Heart right ventricle (tissue), 16 donors: Measurements from ENCODE around the gene INPP5A. TPM values are rescaled to one million over a fixed set of nuclear protein-coding genes. Genes with fewer than 3 reads are reported as not detected.
"Not testable (repeated sequence)": the region's sequence is repeated elsewhere in the genome, so short reads cannot be mapped to it uniquely, and the experiment has no call there.

Experiments used
- ATAC-seq, 8 donors: fragments of 200-7000 bp; cut with Tn5 transposase; one replicate each; pipeline ENCODE4 v1.9.1; 2020; ENCODE audit warnings: mild to moderate bottlenecking in 8 of 8, moderate library complexity in 8 of 8, moderate number of reproducible peaks in 1 of 8
- DNase-seq, 2 donors: peaks; one replicate each; pipeline ENCODE4 v3.0.0-alpha.2; 2020
- H3K27ac ChIP-seq, 10 donors: fragments of 200-600 bp; sonication (generic) in 2 of 10; one replicate each; pipeline versions ENCODE4 v1.5.0 to v1.8.0; 2020 to 2022; ENCODE audit warnings: mild to moderate bottlenecking in 3 of 10
- H3K27me3 ChIP-seq, 7 donors: fragments of 200-600 bp; one replicate each; pipeline ENCODE4 v1.8.0; 2021 to 2022; ENCODE audit warnings: mild to moderate bottlenecking in 2 of 7
- H3K36me3 ChIP-seq, 9 donors: fragments of 200-600 bp; sonication (generic) in 1 of 9; one replicate each; pipeline versions ENCODE4 v1.5.0 to v1.8.0; 2020 to 2022; ENCODE audit warnings: mild to moderate bottlenecking in 2 of 9
- H3K4me1 ChIP-seq, 9 donors: fragments of 200-600 bp; sonication (generic) in 1 of 9; one replicate each; pipeline versions ENCODE4 v1.5.0 to v1.8.0; 2020 to 2022; ENCODE audit warnings: mild to moderate bottlenecking in 4 of 9
- H3K4me3 ChIP-seq, 10 donors: fragments of 200-600 bp; sonication (generic) in 2 of 10; one replicate each; pipeline versions ENCODE4 v1.5.0 to v1.8.0; 2020 to 2022; ENCODE audit warnings: mild to moderate bottlenecking in 7 of 10, moderate library complexity in 2 of 10
- H3K9me3 ChIP-seq, 11 donors: fragments of 200-600 bp in 10 of 11; sonication (generic) in 2 of 11; one replicate each; pipeline versions ENCODE4 v1.5.0 to v1.8.0; 2013 to 2022; ENCODE audit warnings: mild to moderate bottlenecking in 2 of 11, control low read depth in 1 of 11, moderate library complexity in 1 of 11
- WGBS, 2 donors: extraction: QIAGEN DNeasy Blood & Tissue Kit; methylation state at CpG; one replicate each; pipeline ENCODE4 v1.1.7; 2013; ENCODE audit warnings: inconsistent platforms in 1 of 2; 5-methylcytosine and 5-hydroxymethylcytosine counted together
- intact Hi-C, 10 donors: fragments of 100-400 bp; cut with DNase I; formaldehyde crosslinking; loops; one replicate each; pipeline versions ENCODE4 v1.11.1 to v1.14.2; 2022
- polyA plus RNA-seq, 2 donors: library from polyadenylated mRNA; stranded (reverse); fragments of 200-250 nt; gene quantifications; one replicate each; pipeline ENCODE4 v1.2.3, GENCODE V29; 2013
- total RNA-seq, 10 donors: library from RNA; stranded (reverse); fragmentation: NEBNext Ultra II Directional in 3 of 10; extraction: Animal tissue kit (Norgen Biotek cat#: 25700) in 3 of 10; gene quantifications; one replicate each; pipeline versions ENCODE4 v1.2.1 to v1.2.4, GENCODE V29; 2021 to 2023
- TF ChIP-seq, protein P1 (sequence below), 9 donors: fragments of 200-600 bp; sonication (generic) in 2 of 9; IDR thresholded peaks; one replicate each; pipeline versions ENCODE4 v1.5.0 to v1.8.0; 2021 to 2022; ENCODE audit warnings: antibody characterized with exemption in 9 of 9, mild to moderate bottlenecking in 5 of 9, moderate library complexity in 1 of 9
- donor health status: Arrhythmogenic right ventricular cardiomyopathy.
- donor health status: ischemic (EF 13 %, LVEDD 7.1; RV severe dilation, severe dysfunction).
- donor health status: healthy with polysubstance abuse.
- donor health status: DM: no; HTN: yes; CAD: no.
- donor health status: DM: no; HTN: no; CAD: no.
- donor health status: ischemic (EF 25% LVEDD 6.9; RV normal size, moderate dysfunction).
- donor health status: ischemic (EF 25% LVEDD 5.7; RV mildly dilated, moderate dysfunction).
- donor health status: healthy.
- donor health status: DM: yes; HTN: yes; CAD: no.
- donor health status: Ischemic cardiomyopathy.
- donor health status: ischemic (EF 35%, LVEDD 5.7; RV mildly dilated, moderate dysfunction).
- donor health status: nonischemic (EF 11% LVEDD 7.7; RV severe dilation, severe dysfunction).
- donor health status: DM: yes; HTN: yes; CAD: no.
- donor health status: PGD.
- donor health status: ischemic (EF 29% LVEDD 5.4; RV normal size, mild dysfunction).
- donor health status: nonischemic (EF 23%, LVEDD 6.1; RV moderate dilation, normal function).

INPP5A gene
- total and polyA plus RNA-seq, 12 donors: 30.4 to 122 (median 106) TPM

DNA sequence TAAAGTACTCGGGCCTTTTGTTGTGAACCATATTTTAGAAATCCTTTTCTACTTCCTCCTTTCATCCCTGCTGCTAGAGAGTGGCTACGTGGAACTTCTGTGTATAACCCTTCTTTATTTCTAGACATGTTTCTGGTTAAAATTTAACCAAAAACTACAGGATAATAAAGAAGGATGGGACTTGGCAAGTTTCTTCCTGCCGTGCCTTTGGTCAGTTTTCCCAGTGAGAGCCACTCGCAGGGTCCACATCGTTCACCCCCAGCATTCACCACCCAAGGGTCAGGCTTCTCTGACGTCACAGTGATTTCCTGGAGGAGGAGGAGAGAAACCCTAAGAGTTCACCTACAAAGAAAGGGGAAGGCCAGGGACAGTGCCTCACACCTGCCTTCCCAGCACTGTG is 203.0 kb downstream of the INPP5A start:
- no peak for DNase-seq
- H3K9me3 ChIP-seq: no peaks in the 10 kb centered on the region
- H3K27ac ChIP-seq: no peak overlapping the region
- H3K27me3 ChIP-seq: no peaks in the 10 kb centered on the region
- intact Hi-C loops: no loop called here
- WGBS, 2 donors: 88 to 92% methylated on average over 6 of the region's 6 CpGs
- H3K4me3 ChIP-seq: no peak overlapping the region
- ATAC-seq: no peak
- TF ChIP-seq, protein P1, sequence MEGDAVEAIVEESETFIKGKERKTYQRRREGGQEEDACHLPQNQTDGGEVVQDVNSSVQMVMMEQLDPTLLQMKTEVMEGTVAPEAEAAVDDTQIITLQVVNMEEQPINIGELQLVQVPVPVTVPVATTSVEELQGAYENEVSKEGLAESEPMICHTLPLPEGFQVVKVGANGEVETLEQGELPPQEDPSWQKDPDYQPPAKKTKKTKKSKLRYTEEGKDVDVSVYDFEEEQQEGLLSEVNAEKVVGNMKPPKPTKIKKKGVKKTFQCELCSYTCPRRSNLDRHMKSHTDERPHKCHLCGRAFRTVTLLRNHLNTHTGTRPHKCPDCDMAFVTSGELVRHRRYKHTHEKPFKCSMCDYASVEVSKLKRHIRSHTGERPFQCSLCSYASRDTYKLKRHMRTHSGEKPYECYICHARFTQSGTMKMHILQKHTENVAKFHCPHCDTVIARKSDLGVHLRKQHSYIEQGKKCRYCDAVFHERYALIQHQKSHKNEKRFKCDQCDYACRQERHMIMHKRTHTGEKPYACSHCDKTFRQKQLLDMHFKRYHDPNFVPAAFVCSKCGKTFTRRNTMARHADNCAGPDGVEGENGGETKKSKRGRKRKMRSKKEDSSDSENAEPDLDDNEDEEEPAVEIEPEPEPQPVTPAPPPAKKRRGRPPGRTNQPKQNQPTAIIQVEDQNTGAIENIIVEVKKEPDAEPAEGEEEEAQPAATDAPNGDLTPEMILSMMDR (IDR thresholded peaks at IDR 0.05): no peak
- H3K36me3 ChIP-seq: peaks cover 0 to 42% (median 0%) of the 10 kb centered on the region in 9 donors
- peaks cover 0 to 23% (median 11%) of the 10 kb centered on the region in 9 donors for H3K4me1 ChIP-seq

DNA sequence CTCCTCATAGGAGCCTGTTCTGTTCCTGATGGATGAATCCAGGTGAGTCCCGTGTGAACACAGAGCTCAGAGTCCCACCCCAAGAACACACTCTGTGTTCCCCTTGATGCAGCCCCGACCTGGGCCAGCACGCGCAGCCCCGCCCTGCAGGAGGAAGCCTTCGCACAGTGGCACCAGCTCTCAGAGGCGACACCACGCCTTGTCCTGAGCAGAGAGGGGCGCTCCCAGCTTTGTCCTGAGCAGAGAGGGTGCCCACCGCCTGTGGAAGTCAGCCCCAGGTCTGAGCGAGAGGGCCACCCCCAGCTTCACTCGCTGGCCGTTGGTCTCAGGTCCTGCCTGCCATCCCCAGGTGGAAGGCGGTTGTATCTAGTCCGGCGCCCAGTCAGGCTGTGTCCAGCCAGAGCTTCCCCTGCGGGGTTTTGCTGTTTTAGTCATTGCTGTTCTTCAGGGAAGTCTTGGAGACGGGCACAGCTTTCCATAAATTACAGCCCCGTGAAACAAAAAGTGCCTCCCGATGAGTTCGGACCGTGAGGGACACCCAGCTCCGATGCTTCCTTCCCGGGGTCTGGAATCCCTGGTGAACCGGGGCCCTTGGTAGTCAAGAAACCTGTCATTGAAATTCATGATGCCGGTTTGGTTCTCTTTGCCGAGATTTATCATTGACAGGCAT is 204.7 kb downstream of the INPP5A start:
- intact Hi-C loops: no loop called here
- WGBS, 2 donors: 91 to 92% methylated on average over 27 of the region's 27 CpGs
- H3K36me3 ChIP-seq: peaks cover 0 to 29% (median 0%) of the 10 kb centered on the region in 9 donors

DNA sequence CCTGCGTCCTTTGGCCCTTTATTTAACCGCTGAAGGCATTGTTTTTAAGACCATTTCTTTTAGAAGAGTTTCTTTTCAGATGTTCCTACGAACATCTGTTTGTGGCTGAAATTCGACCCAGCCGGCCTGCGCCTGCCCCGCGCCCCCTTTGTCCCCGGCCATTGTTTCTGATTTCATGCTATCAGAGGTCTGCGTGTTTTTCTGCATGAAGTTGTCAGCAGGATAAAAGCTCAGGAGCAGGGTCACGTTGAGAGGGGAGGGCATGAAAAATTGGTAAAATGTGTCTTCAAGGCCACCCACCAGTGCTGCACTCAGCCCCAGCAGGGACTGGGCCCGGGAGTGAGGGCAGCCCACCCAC is 205.2 kb downstream of the INPP5A start:
- WGBS, 2 donors: 88 to 91% methylated on average over 12 of the region's 12 CpGs
- Histone ChIP-seq H3K4me3 (no peak overlapping the region), H3K36me3 (peaks cover 0 to 28% (median 0%) of the 10 kb centered on the region in 9 donors)

More for the DNA sequence above, 204.7 kb downstream of the INPP5A start:
- ATAC-seq (no peak), DNase-seq (no peak)
- Histone ChIP-seq H3K9me3 (no peaks in the 10 kb centered on the region), H3K27me3 (no peaks in the 10 kb centered on the region), H3K4me3 (no peak overlapping the region), H3K27ac (no peak overlapping the region), H3K4me1 (peaks cover 0 to 21% (median 10%) of the 10 kb centered on the region in 9 donors)
- TF ChIP-seq, protein P1 (IDR thresholded peaks at IDR 0.05): no peak

DNA sequence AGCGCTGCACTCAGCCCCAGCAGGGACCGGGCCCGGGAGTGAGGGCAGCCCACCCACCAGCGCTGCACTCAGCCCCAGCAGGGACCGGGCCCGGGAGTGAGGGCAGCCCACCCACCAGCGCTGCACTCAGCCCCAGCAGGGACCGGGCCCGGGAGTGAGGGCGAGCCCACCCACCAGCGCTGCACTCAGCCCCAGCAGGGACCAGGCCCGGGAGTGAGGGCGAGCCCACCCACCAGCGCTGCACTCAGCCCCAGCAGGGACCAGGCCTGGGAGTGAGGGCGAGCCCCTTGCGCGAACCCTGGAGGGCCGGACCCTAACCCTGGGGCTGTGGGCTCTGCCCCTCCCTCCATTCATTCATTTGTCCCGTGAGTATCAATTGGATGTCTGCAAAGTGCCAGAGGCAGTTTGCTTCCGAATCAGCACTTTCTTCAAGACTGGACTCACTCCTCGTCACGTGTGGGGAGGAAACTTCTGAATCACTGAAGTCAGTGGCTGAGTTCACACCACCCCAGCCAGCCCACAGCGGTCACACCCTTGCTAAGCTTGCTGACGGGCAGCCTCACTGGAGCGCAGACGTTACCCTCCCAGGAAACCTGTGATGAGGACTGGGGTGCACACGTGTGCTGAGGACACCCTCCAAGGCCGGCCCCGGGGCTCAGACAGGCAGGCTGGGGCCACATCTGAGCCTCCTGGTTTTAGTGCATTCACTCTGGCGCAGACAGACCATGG is 205.8 kb downstream of the INPP5A start:
- ATAC-seq: not testable (repeated sequence)

More for the DNA sequence above, 205.2 kb downstream of the INPP5A start:
- Histone ChIP-seq H3K27me3 (no peaks in the 10 kb centered on the region), H3K4me1 (peaks cover 0 to 16% (median 8%) of the 10 kb centered on the region in 9 donors), H3K27ac (no peak overlapping the region), H3K9me3 (no peaks in the 10 kb centered on the region)
- intact Hi-C loops: no loop called here
- TF ChIP-seq, protein P1 (IDR thresholded peaks at IDR 0.05): no peak
- DNase-seq (no peak), ATAC-seq (no peak)

More for the DNA sequence above, 205.8 kb downstream of the INPP5A start:
- H3K27ac ChIP-seq, H3K9me3 ChIP-seq, intact Hi-C loops, H3K4me3 ChIP-seq, DNase-seq, H3K27me3 ChIP-seq: not testable (repeated sequence)
- WGBS, 2 donors: 84 to 88% methylated on average over 23 to 30 of the region's 30 CpGs
- Histone ChIP-seq H3K4me1 (peaks cover 0 to 10% (median 5%) of the 10 kb centered on the region in 9 donors), H3K36me3 (peaks cover 0 to 29% (median 0%) of the 10 kb centered on the region in 9 donors)
